Naive thymus-derived CD4-positive, alpha-beta T cell (primary cell): ENCODE results near the gene FBL. TPM values are rescaled to one million over a fixed set of nuclear protein-coding genes. Genes with fewer than 3 reads are reported as not detected.
"Not testable (repeated sequence)": the region's sequence is repeated elsewhere in the genome, so short reads cannot be mapped to it uniquely, and the experiment has no call there.

ENCODE experiments used
- ATAC-seq: fragments of 150-1000 bp; cut with Tn5 transposase; 2 replicates; pipeline ENCODE4 v1.10.0; 2021; ENCODE audit warnings: mild to moderate bottlenecking, moderate library complexity
- CTCF ChIA-PET: fragments of 350-600 bp; sonication (Branson Sonifier 250); formaldehyde crosslinking; loops from one replicate; lab custom pipeline; 2021; ENCODE audit warnings: antibody characterized with exemption; lab: Charles Lee
- POLR2A ChIA-PET: fragments of 350-600 bp; sonication (Branson Sonifier 250); formaldehyde crosslinking; loops from one replicate; lab custom pipeline; 2021; ENCODE audit warnings: antibody characterized with exemption, inconsistent platforms; lab: Charles Lee
- DNase-seq, 9 donors: peaks; one replicate each; pipeline versions ENCODE4 v3.0.0 to v3.0.0-alpha.2; 2020 to 2022; ENCODE audit warnings: mixed read lengths in 1 of 9
- H3K27ac ChIP-seq: one replicate; pipeline ENCODE4 v1.7.0; 2013; ENCODE audit warnings: mild to moderate bottlenecking, low read depth, low read length, moderate library complexity
- H3K27me3 ChIP-seq, 2 donors: one replicate each; pipeline ENCODE4 v1.7.0; 2013; ENCODE audit warnings: low read length in 2 of 2, mild to moderate bottlenecking in 2 of 2, moderate library complexity in 2 of 2; ENCODE audit not compliant: control insufficient read depth in 2 of 2, insufficient read depth in 2 of 2
- H3K36me3 ChIP-seq, 3 experiments: 1 replicate in 2 of 3; 2 replicates in 1 of 3; pipeline ENCODE4 v1.7.0; 2013; ENCODE audit warnings: low read length in 3 of 3, mild to moderate bottlenecking in 3 of 3, moderate library complexity in 1 of 3; ENCODE audit not compliant: insufficient read depth in 3 of 3, control insufficient read depth in 2 of 3
- H3K4me1 ChIP-seq, 2 donors: one replicate each; pipeline ENCODE4 v1.7.0; 2013; ENCODE audit warnings: low read length in 2 of 2, mild to moderate bottlenecking in 2 of 2, moderate library complexity in 1 of 2; ENCODE audit not compliant: control insufficient read depth in 2 of 2, insufficient read depth in 2 of 2
- H3K4me3 ChIP-seq: 2 replicates; pipeline ENCODE4 v1.7.0; 2013; ENCODE audit warnings: mild to moderate bottlenecking, low read length
- H3K9me3 ChIP-seq, 3 experiments: 1 replicate in 2 of 3; 2 replicates in 1 of 3; pipeline ENCODE4 v1.7.0; 2013; ENCODE audit warnings: low read length in 3 of 3; ENCODE audit not compliant: control insufficient read depth in 2 of 3
- H3K27ac Mint-ChIP-seq, 9 donors: one replicate each; pipeline ENCODE4 v1.8.0; 2020 to 2022; ENCODE audit warnings: mixed read lengths in 9 of 9, mild to moderate bottlenecking in 8 of 9, moderate library complexity in 5 of 9, inconsistent platforms in 2 of 9
- H3K27me3 Mint-ChIP-seq, 5 donors: one replicate each; pipeline ENCODE4 v1.8.0; 2021 to 2022; ENCODE audit warnings: mixed read lengths in 5 of 5, mild to moderate bottlenecking in 1 of 5
- H3K36me3 Mint-ChIP-seq, 5 donors: one replicate each; pipeline ENCODE4 v1.8.0; 2020 to 2022; ENCODE audit warnings: mixed read lengths in 5 of 5, mild to moderate bottlenecking in 3 of 5, inconsistent platforms in 1 of 5
- H3K4me1 Mint-ChIP-seq, 7 donors: one replicate each; pipeline ENCODE4 v1.8.0; 2020 to 2022; ENCODE audit warnings: mixed read lengths in 7 of 7, mild to moderate bottlenecking in 3 of 7, inconsistent platforms in 1 of 7
- H3K4me3 Mint-ChIP-seq, 10 donors: one replicate each; pipeline ENCODE4 v1.8.0; 2020 to 2022; ENCODE audit warnings: mild to moderate bottlenecking in 10 of 10, mixed read lengths in 10 of 10, moderate library complexity in 6 of 10, inconsistent platforms in 2 of 10
- H3K9me3 Mint-ChIP-seq, 11 donors: one replicate each; pipeline ENCODE4 v1.8.0; 2020 to 2022; ENCODE audit warnings: mixed read lengths in 11 of 11, mild to moderate bottlenecking in 4 of 11, inconsistent platforms in 1 of 11, moderate library complexity in 1 of 11
- intact Hi-C, 2 donors: fragments of 100-400 bp; cut with micrococcal nuclease; formaldehyde crosslinking; loops; one replicate each; pipeline ENCODE4 v1.15.1; 2023
- polyA plus RNA-seq, 2 donors: library from polyadenylated mRNA; unstranded; fragments of 300-500 nt; fragmentation: Illumina TruSeq; gene quantifications; one replicate each; pipeline ENCODE4 v1.2.3, GENCODE V29; 2021
- total RNA-seq, 6 experiments: library from RNA in 5 of 6; stranded (reverse) in 5 of 6; gene quantifications; 1 replicate in 5 of 6; 2 replicates in 1 of 6; pipeline ENCODE4 v1.2.3 and lab custom pipeline; 2021 to 2026

Gene FBL
- total RNA-seq (100 to 1,000 TPM; 237 to 387 (median 369) TPM), polyA plus RNA-seq (100 to 1,000 TPM; 222 to 241 TPM), total RNA-seq (lab: John Stamatoyannopoulos, UW) (104 reads per million, percentile 85 among the genes with 10 or more reads in this experiment)

GRCh38 chr19:39845933-39846677, at the start of gene FBL:
Gene FBL (minus strand): TSS chr19:39846379. CDS start chr19:39846300, 79 bp downstream.
- Mint-ChIP-seq H3K4me3 (peak within 1 kb of the TSS; percentile 82 to 95 (median 92)), H3K27me3 (no peaks in the 10 kb centered on the region), H3K27ac (peak within 1 kb of the TSS; percentile 86 to 99 (median 95)), H3K4me1 (peaks cover 38 to 57% (median 46%) of the 10 kb centered on the region in 7 donors), H3K9me3 (no peaks in the 10 kb centered on the region), H3K36me3 (peaks cover 0 to 5% (median 0%) of the 10 kb centered on the region in 5 donors)
- Histone ChIP-seq H3K9me3 (no peaks in the 10 kb centered on the region), H3K36me3 (peaks cover 0 to 3% (median 0%) of the 10 kb centered on the region in 3 experiments), H3K4me1 (peaks cover 13 to 43% of the 10 kb centered on the region in 2 donors), H3K4me3 (peak within 1 kb of the TSS; percentile 95), H3K27ac (peak within 1 kb of the TSS; percentile 94), H3K27me3 (no peaks in the 10 kb centered on the region)
- peak; percentile 93 to 99 (median 97) for DNase-seq
- peak; percentile 95 for ATAC-seq
- intact Hi-C loops = loop anchor here (1.0 to 5.0 kb wide), 10 partner anchors 12 to 596 kb away; partner anchors contain the start of genes DYRK1B (in 2 of the 2), MAP3K10 (in 1 of the 2), PSMC4 (in 1 of the 2) and SERTAD3 (in 1 of the 2)
- CTCF ChIA-PET = interaction anchor here (0.6 to 5.6 kb wide), 6 partner anchors 13 to 504 kb away, joined by 4 to 41 read pairs (median 8); partner anchors contain the start of genes DYRK1B and PSMC4
- POLR2A ChIA-PET = interaction anchor here (0.6 to 6.5 kb wide), 11 partner anchors 8 to 345 kb away, joined by 3 to 42 read pairs (median 4); partner anchors contain the start of genes DYRK1B and PSMC4

- Mint-ChIP-seq H3K27ac (peak overlapping the region in 1 of 9 donors; percentile 69), H3K4me1 (peaks cover 0 to 13% (median 6%) of the 10 kb centered on the region in 7 donors), H3K36me3 (peaks cover 0 to 26% (median 8%) of the 10 kb centered on the region in 5 donors)
- H3K9me3 Mint-ChIP-seq, H3K4me3 Mint-ChIP-seq, ATAC-seq, H3K4me1 ChIP-seq, H3K27me3 Mint-ChIP-seq, H3K4me3 ChIP-seq, H3K27ac ChIP-seq, H3K27me3 ChIP-seq, H3K9me3 ChIP-seq, DNase-seq, intact Hi-C loops: not testable (repeated sequence)
- ChIA-PET CTCF (interaction anchor here (1.4 kb wide), 1 partner anchor 75 kb away, joined by 9 read pairs; the partner anchor contains the start of gene PSMC4), POLR2A (interaction anchor here (1.2 kb wide), 1 partner anchor 76 kb away, joined by 3 read pairs; the partner anchor contains the start of gene PSMC4)
- peaks cover 0 to 12% (median 0%) of the 10 kb centered on the region in 3 experiments for H3K36me3 ChIP-seq
Observed at GRCh38 chr19:39895096-39895495, 48.9 kb upstream of the FBL start.

- CTCF ChIA-PET = interaction anchor here (1.4 kb wide), 1 partner anchor 76 kb away, joined by 9 read pairs; the partner anchor contains the start of gene PSMC4
- not testable (repeated sequence) for H3K27me3 ChIP-seq, H3K4me3 ChIP-seq, H3K9me3 ChIP-seq, H3K27ac ChIP-seq, H3K9me3 Mint-ChIP-seq, ATAC-seq, DNase-seq, H3K27me3 Mint-ChIP-seq, H3K4me1 ChIP-seq
- peak overlapping the region in 1 of 9 donors; percentile 4 for H3K27ac Mint-ChIP-seq
- intact Hi-C loops = loop anchor here in 1 of 2 donors (5.0 kb wide), 1 partner anchor 78 kb away; the partner anchor contains the start of gene PSMC4
- peaks cover 0 to 30% (median 8%) of the 10 kb centered on the region in 5 donors for H3K36me3 Mint-ChIP-seq
- POLR2A ChIA-PET = interaction anchor here (1.2 kb wide), 1 partner anchor 77 kb away, joined by 3 read pairs; the partner anchor contains the start of gene PSMC4
- peak overlapping the region in 1 of 10 donors; percentile 45 for H3K4me3 Mint-ChIP-seq
- peaks cover 0 to 13% (median 6%) of the 10 kb centered on the region in 7 donors for H3K4me1 Mint-ChIP-seq
- peaks cover 0 to 15% (median 0%) of the 10 kb centered on the region in 3 experiments for H3K36me3 ChIP-seq
Observed at GRCh38 chr19:39894236-39894606, 48.0 kb upstream of the FBL start.

DNA sequence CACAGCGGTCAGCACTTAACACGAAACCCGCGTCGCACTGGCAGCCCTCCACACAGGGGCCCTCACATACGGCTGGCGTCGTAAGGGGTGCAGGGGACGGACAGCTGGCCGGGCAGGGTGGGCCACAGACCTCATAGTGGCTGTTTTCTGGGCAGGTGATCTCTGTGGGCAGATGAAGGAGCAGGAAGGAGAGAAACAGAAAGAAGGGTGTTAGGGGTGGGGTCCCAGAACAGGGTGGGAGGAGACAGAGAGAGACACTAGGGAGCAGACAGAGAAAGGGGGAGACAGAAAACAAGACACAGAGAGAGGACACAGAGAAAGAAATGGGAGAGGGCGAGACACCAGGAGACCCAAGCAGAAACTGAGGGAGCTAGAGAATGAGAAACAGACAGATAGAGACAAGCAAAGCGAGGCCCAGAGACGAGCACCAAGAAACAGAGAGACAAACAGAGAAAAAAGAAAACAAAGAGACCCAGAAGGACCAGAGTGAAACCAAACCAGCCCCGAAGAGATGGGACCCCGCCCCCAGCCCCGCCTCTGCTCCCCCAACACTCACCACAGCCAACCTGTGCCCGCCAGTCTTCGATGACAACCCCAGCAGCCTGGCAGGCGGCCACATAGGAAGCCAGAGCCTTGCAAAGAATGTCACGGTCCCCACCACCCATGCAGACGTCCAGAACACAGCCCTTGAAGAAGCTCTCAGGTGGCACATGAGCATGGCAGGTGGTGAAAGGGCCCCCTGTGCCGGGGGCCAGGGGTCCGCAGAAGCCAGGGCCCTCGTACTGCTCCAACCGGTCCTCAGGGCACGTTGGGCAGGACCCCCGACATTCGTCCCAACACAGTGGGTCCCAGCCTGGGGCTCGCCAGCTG, 47.4 kb upstream of the FBL start:
- H3K9me3 Mint-ChIP-seq, H3K27me3 ChIP-seq, H3K4me1 ChIP-seq, H3K27ac ChIP-seq, CTCF ChIA-PET, H3K4me3 ChIP-seq, H3K27me3 Mint-ChIP-seq, H3K4me1 Mint-ChIP-seq, POLR2A ChIA-PET, H3K9me3 ChIP-seq: not testable (repeated sequence)
- DNase-seq (peak in 2 of 9 donors; percentile 33 to 42), ATAC-seq (peak; percentile 71)
- intact Hi-C loops = loop anchor here in 1 of 2 donors (5.0 kb wide), 1 partner anchor 79 kb away; the partner anchor contains the start of gene PSMC4
- Mint-ChIP-seq H3K36me3 (peaks cover 0 to 30% (median 8%) of the 10 kb centered on the region in 5 donors), H3K4me3 (peak overlapping the region in 5 of 10 donors; percentile 0 to 75 (median 45)), H3K27ac (peak overlapping the region in 5 of 9 donors; percentile 24 to 84 (median 58))
- H3K36me3 ChIP-seq = peaks cover 0 to 15% (median 0%) of the 10 kb centered on the region in 3 experiments

GRCh38 chr19:39892506-39892902, 46.3 kb upstream of the FBL start:
- peak overlapping the region in 3 of 10 donors; percentile 38 to 43 (median 41) for H3K4me3 Mint-ChIP-seq
- H3K4me3 ChIP-seq, H3K27me3 Mint-ChIP-seq, DNase-seq, H3K4me1 ChIP-seq, ATAC-seq, H3K4me1 Mint-ChIP-seq, H3K9me3 ChIP-seq, POLR2A ChIA-PET, H3K27me3 ChIP-seq, H3K9me3 Mint-ChIP-seq, H3K27ac ChIP-seq: not testable (repeated sequence)
- peaks cover 0 to 15% (median 0%) of the 10 kb centered on the region in 3 experiments for H3K36me3 ChIP-seq
- peak overlapping the region in 2 of 9 donors; percentile 19 to 41 for H3K27ac Mint-ChIP-seq
- CTCF ChIA-PET = interaction anchor here (1.7 kb wide), 1 partner anchor 78 kb away, joined by 5 read pairs; the partner anchor contains the start of gene PSMC4
- H3K36me3 Mint-ChIP-seq = peaks cover 0 to 30% (median 8%) of the 10 kb centered on the region in 5 donors
- intact Hi-C loops = loop anchor here in 1 of 2 donors (5.0 kb wide), 1 partner anchor 80 kb away; the partner anchor contains the start of gene PSMC4
